ENCODE results near the gene SH3RF3. TPM values are rescaled to one million over a fixed set of nuclear protein-coding genes. Genes with fewer than 3 reads are reported as not detected.

The SH3RF3 gene
- total RNA-seq, 2 donors from 2014 or later: 0.05 TPM; not detected in 1

GRCh38 chr2:109148117-109148746 lies 19.2 kb downstream of the SH3RF3 start:
- Mint-ChIP-seq H3K36me3 (no peaks in the 10 kb centered on the region), H3K27me3 (peaks cover 8 to 14% of the 10 kb centered on the region in 2 donors)
- DNase-seq (ENCODE audit: low spot score): no peak

GRCh38 chr2:109148991-109149645 lies 20.1 kb downstream of the SH3RF3 start:
- ATAC-seq (no peak), DNase-seq (ENCODE audit: low spot score) (no peak)
- H3K9me3 Mint-ChIP-seq: no peaks in the 10 kb centered on the region
- H3K36me3 Mint-ChIP-seq: no peaks in the 10 kb centered on the region
- H3K27ac Mint-ChIP-seq: no peak overlapping the region
- H3K27me3 Mint-ChIP-seq: peaks cover 8 to 14% of the 10 kb centered on the region in 2 donors
- H3K4me3 Mint-ChIP-seq: no peak overlapping the region
- peaks cover 0 to 5% of the 10 kb centered on the region in 2 donors for H3K4me1 Mint-ChIP-seq (ENCODE audit: low read depth in 2 of 2)

More at GRCh38 chr2:109148117-109148746, 19.2 kb downstream of the SH3RF3 start:
- no peak overlapping the region for H3K27ac Mint-ChIP-seq
- H3K4me3 Mint-ChIP-seq: no peak overlapping the region
- no peak for ATAC-seq
- H3K9me3 Mint-ChIP-seq: no peaks in the 10 kb centered on the region
- peaks cover 0 to 14% of the 10 kb centered on the region in 2 donors for H3K4me1 Mint-ChIP-seq (ENCODE audit: low read depth in 2 of 2)

GRCh38 chr2:109150559-109150958 lies 21.6 kb downstream of the SH3RF3 start:
- ATAC-seq (no peak), DNase-seq (ENCODE audit: low spot score) (no peak)
- H3K36me3 Mint-ChIP-seq: no peaks in the 10 kb centered on the region
- peaks cover 5 to 14% of the 10 kb centered on the region in 2 donors for H3K27me3 Mint-ChIP-seq
- no peak overlapping the region for H3K4me3 Mint-ChIP-seq
- no peak overlapping the region for H3K27ac Mint-ChIP-seq
- no peaks in the 10 kb centered on the region for H3K4me1 Mint-ChIP-seq (ENCODE audit: low read depth in 2 of 2)
- H3K9me3 Mint-ChIP-seq: no peaks in the 10 kb centered on the region

- no peaks in the 10 kb centered on the region for H3K36me3 Mint-ChIP-seq
- no peaks in the 10 kb centered on the region for H3K9me3 Mint-ChIP-seq
- H3K4me1 Mint-ChIP-seq (ENCODE audit: low read depth in 2 of 2): no peaks in the 10 kb centered on the region
- no peak overlapping the region for H3K4me3 Mint-ChIP-seq
- DNase-seq (ENCODE audit: low spot score) (no peak), ATAC-seq (no peak)
- H3K27me3 Mint-ChIP-seq: peaks cover 5 to 14% of the 10 kb centered on the region in 2 donors
- H3K27ac Mint-ChIP-seq: no peak overlapping the region
Measured at GRCh38 chr2:109151519-109151918, 22.5 kb downstream of the SH3RF3 start.

- no peak for ATAC-seq
- no peaks in the 10 kb centered on the region for H3K4me1 Mint-ChIP-seq (ENCODE audit: low read depth in 2 of 2)
- H3K27ac Mint-ChIP-seq: no peak overlapping the region
- peaks cover 2 to 5% of the 10 kb centered on the region in 2 donors for H3K27me3 Mint-ChIP-seq
- no peaks in the 10 kb centered on the region for H3K36me3 Mint-ChIP-seq
- no peaks in the 10 kb centered on the region for H3K9me3 Mint-ChIP-seq
- no peak overlapping the region for H3K4me3 Mint-ChIP-seq
- no peak for DNase-seq (ENCODE audit: low spot score)
Measured at GRCh38 chr2:109153005-109153784, 24.2 kb downstream of the SH3RF3 start.

- no peaks in the 10 kb centered on the region for H3K36me3 Mint-ChIP-seq
- H3K4me3 Mint-ChIP-seq: no peak overlapping the region
- no peak overlapping the region for H3K27ac Mint-ChIP-seq
- no peak for ATAC-seq
- no peaks in the 10 kb centered on the region for H3K4me1 Mint-ChIP-seq (ENCODE audit: low read depth in 2 of 2)
- H3K27me3 Mint-ChIP-seq: peaks cover 2 to 5% of the 10 kb centered on the region in 2 donors
- DNase-seq (ENCODE audit: low spot score): no peak
- no peaks in the 10 kb centered on the region for H3K9me3 Mint-ChIP-seq
Measured at GRCh38 chr2:109153807-109154206, 24.8 kb downstream of the SH3RF3 start.

GRCh38 chr2:109154226-109154625 lies 25.2 kb downstream of the SH3RF3 start:
- no peaks in the 10 kb centered on the region for H3K9me3 Mint-ChIP-seq
- no peaks in the 10 kb centered on the region for H3K4me1 Mint-ChIP-seq (ENCODE audit: low read depth in 2 of 2)
- no peak for DNase-seq (ENCODE audit: low spot score)
- no peaks in the 10 kb centered on the region for H3K36me3 Mint-ChIP-seq
- peaks cover 2 to 5% of the 10 kb centered on the region in 2 donors for H3K27me3 Mint-ChIP-seq
- H3K4me3 Mint-ChIP-seq: no peak overlapping the region
- no peak overlapping the region for H3K27ac Mint-ChIP-seq
- ATAC-seq: no peak

- Mint-ChIP-seq H3K4me1 (ENCODE audit: low read depth in 2 of 2) (no peaks in the 10 kb centered on the region), H3K27me3 (peaks cover 4 to 10% of the 10 kb centered on the region in 2 donors), H3K4me3 (no peak overlapping the region), H3K27ac (no peak overlapping the region), H3K36me3 (no peaks in the 10 kb centered on the region), H3K9me3 (no peaks in the 10 kb centered on the region)
- DNase-seq (ENCODE audit: low spot score) (no peak), ATAC-seq (no peak)
Measured at GRCh38 chr2:109155553-109156451, 26.8 kb downstream of the SH3RF3 start.

- DNase-seq (ENCODE audit: low spot score) (no peak), ATAC-seq (peak in 1 of 2 donors; percentile 26)
- Mint-ChIP-seq H3K9me3 (no peaks in the 10 kb centered on the region), H3K36me3 (no peaks in the 10 kb centered on the region), H3K4me3 (no peak overlapping the region), H3K4me1 (ENCODE audit: low read depth in 2 of 2) (no peaks in the 10 kb centered on the region), H3K27ac (no peak overlapping the region), H3K27me3 (peaks cover 8 to 16% of the 10 kb centered on the region in 2 donors)
Measured at GRCh38 chr2:109157563-109158105, 28.6 kb downstream of the SH3RF3 start.

GRCh38 chr2:109158237-109158636 lies 29.2 kb downstream of the SH3RF3 start:
- H3K4me3 Mint-ChIP-seq: no peak overlapping the region
- H3K27me3 Mint-ChIP-seq: peaks cover 8 to 16% of the 10 kb centered on the region in 2 donors
- H3K36me3 Mint-ChIP-seq: no peaks in the 10 kb centered on the region
- no peaks in the 10 kb centered on the region for H3K4me1 Mint-ChIP-seq (ENCODE audit: low read depth in 2 of 2)
- no peaks in the 10 kb centered on the region for H3K9me3 Mint-ChIP-seq
- ATAC-seq: no peak
- no peak for DNase-seq (ENCODE audit: low spot score)
- no peak overlapping the region for H3K27ac Mint-ChIP-seq

- no peaks in the 10 kb centered on the region for H3K36me3 Mint-ChIP-seq
- no peaks in the 10 kb centered on the region for H3K9me3 Mint-ChIP-seq
- no peak for DNase-seq (ENCODE audit: low spot score)
- H3K4me3 Mint-ChIP-seq: no peak overlapping the region
- H3K27ac Mint-ChIP-seq: no peak overlapping the region
- ATAC-seq: peak in 1 of 2 donors; percentile 28
- H3K4me1 Mint-ChIP-seq (ENCODE audit: low read depth in 2 of 2): no peaks in the 10 kb centered on the region
- H3K27me3 Mint-ChIP-seq: peaks cover 8 to 16% of the 10 kb centered on the region in 2 donors
Measured at GRCh38 chr2:109159096-109159495, 30.1 kb downstream of the SH3RF3 start.

- no peak overlapping the region for H3K4me3 Mint-ChIP-seq
- H3K27me3 Mint-ChIP-seq: peaks cover 9 to 20% of the 10 kb centered on the region in 2 donors
- ATAC-seq (peak in 1 of 2 donors; percentile 15), DNase-seq (ENCODE audit: low spot score) (no peak)
- H3K36me3 Mint-ChIP-seq: no peaks in the 10 kb centered on the region
- no peak overlapping the region for H3K27ac Mint-ChIP-seq
- no peaks in the 10 kb centered on the region for H3K4me1 Mint-ChIP-seq (ENCODE audit: low read depth in 2 of 2)
- H3K9me3 Mint-ChIP-seq: no peaks in the 10 kb centered on the region
Measured at GRCh38 chr2:109160714-109161440, 31.9 kb downstream of the SH3RF3 start.

Measured in natural killer cell treated with Interleukin-12 subunit alpha and Interleukin-12 subunit beta and Interleukin-15 and Interleukin-18, amount 100 ng/mL, for 72 hours (primary cell).